ENCODE results near the gene PCSK4.
"Not testable (repeated sequence)": the region's sequence is repeated elsewhere in the genome, so short reads cannot be mapped to it uniquely, and the experiment has no call there.

Gene PCSK4

GRCh38 chr19:1505012-1505411 is 14.9 kb upstream of the PCSK4 start:
- DNase-seq (ENCODE audit: low spot score) = no peak

GRCh38 chr19:1503925-1504773 is 14.0 kb upstream of the PCSK4 start:
- no peak for DNase-seq (ENCODE audit: low spot score)

- DNase-seq (ENCODE audit: low spot score) = peak; percentile 60
Measured at GRCh38 chr19:1503089-1503924, 13.2 kb upstream of the PCSK4 start.

GRCh38 chr19:1502433-1503088 is 12.4 kb upstream of the PCSK4 start:
- no peak for DNase-seq (ENCODE audit: low spot score)

- DNase-seq (ENCODE audit: low spot score) = no peak
Measured at GRCh38 chr19:1501200-1501595, 11.0 kb upstream of the PCSK4 start.

- not testable (repeated sequence) for DNase-seq (ENCODE audit: low spot score)
Measured at GRCh38 chr19:1499231-1499630, 9.1 kb upstream of the PCSK4 start.

GRCh38 chr19:1497578-1498235 is 7.6 kb upstream of the PCSK4 start:
- DNase-seq (ENCODE audit: low spot score) = no peak

- no peak for DNase-seq (ENCODE audit: low spot score)
Measured at GRCh38 chr19:1496714-1497577, 6.8 kb upstream of the PCSK4 start.

GRCh38 chr19:1495799-1496713 is 5.9 kb upstream of the PCSK4 start:
- no peak for DNase-seq (ENCODE audit: low spot score)

GRCh38 chr19:1495051-1495798 is 5.1 kb upstream of the PCSK4 start:
- no peak for DNase-seq (ENCODE audit: low spot score)

- peak; percentile 65 for DNase-seq (ENCODE audit: low spot score)
Measured at GRCh38 chr19:1494115-1494815, 4.1 kb upstream of the PCSK4 start.

- DNase-seq (ENCODE audit: low spot score) = no peak
Measured at GRCh38 chr19:1492474-1493006, 2.4 kb upstream of the PCSK4 start.

- DNase-seq (ENCODE audit: low spot score) = no peak
Measured at GRCh38 chr19:1491849-1492170, 1.7 kb upstream of the PCSK4 start.

GRCh38 chr19:1491114-1491848 is 1.1 kb upstream of the PCSK4 start, which contains the start of gene REEP6:
REEP6 (plus strand) TSS chr19:1491181; CDS start chr19:1491270, 89 bp downstream.
- DNase-seq (ENCODE audit: low spot score) = no peak

- no peak for DNase-seq (ENCODE audit: low spot score)
Measured at GRCh38 chr19:1489463-1490310, 463 bp downstream of the PCSK4 start.

- no peak for DNase-seq (ENCODE audit: low spot score)
Measured at GRCh38 chr19:1488282-1488601, 1.9 kb downstream of the PCSK4 start.
